K562 (cell line): ENCODE data around the gene VMP1. TPM values are rescaled to one million over a fixed set of nuclear protein-coding genes. Genes with fewer than 3 reads are reported as not detected.
A peak's percentile ranks its signal among the peaks of the same experiment; 100 is the strongest.

Source experiments
- BCL6 ChIP-seq: fragments of 250-450 bp; sonication (Bioruptor Pico); IDR thresholded peaks from 2 replicates; pipeline ENCODE4 v1.4.0; 2020
- FOS ChIP-seq: IDR thresholded peaks from 3 replicates; pipeline ENCODE4 v1.6.1; 2011; ENCODE audit not compliant: insufficient read length; ENCODE audit errors: extremely low read depth
- HOXB6 ChIP-seq: fragments of 250-450 bp; sonication (Bioruptor Pico); IDR thresholded peaks from 2 replicates; pipeline ENCODE4 v1.5.1; 2022; ENCODE audit warnings: mild to moderate bottlenecking, borderline replicate concordance
- LCOR ChIP-seq: sonication (generic); formaldehyde crosslinking; IDR thresholded peaks from 2 replicates; pipeline ENCODE4 v1.8.0; 2022; ENCODE audit warnings: mild to moderate bottlenecking, missing genetic modification reagents
- MAFK ChIP-seq: IDR thresholded peaks from 2 replicates; pipeline ENCODE4 v1.6.1; 2011; ENCODE audit warnings: low read length, improper control_type of control experiment
- MTF1 ChIP-seq: fragments of 250-450 bp; sonication (Bioruptor Pico); IDR thresholded peaks from 2 replicates; pipeline ENCODE4 v1.9.0; 2021; ENCODE audit warnings: moderate library complexity, mild to moderate bottlenecking, inconsistent platforms, borderline replicate concordance
- NCOA2 ChIP-seq, 2 experiments: fragments of 450-650 bp; IDR thresholded peaks; 2 replicates each; pipeline ENCODE4 v1.6.1; 2018; ENCODE audit warnings: mild to moderate bottlenecking in 2 of 2, moderate library complexity in 1 of 2; ENCODE audit not compliant: partially characterized antibody in 2 of 2
- NFE2L1 ChIP-seq: fragments of 450-650 bp; IDR thresholded peaks from 2 replicates; pipeline ENCODE4 v1.6.1; 2016; ENCODE audit warnings: missing genetic modification characterization, low read depth, mild to moderate bottlenecking, missing compliant biosample characterization, moderate library complexity, borderline replicate concordance
- PYGO2 ChIP-seq: fragments of 450-650 bp; IDR thresholded peaks from 2 replicates; pipeline ENCODE4 v1.6.1; 2016; ENCODE audit warnings: mild to moderate bottlenecking, missing genetic modification characterization, moderate library complexity, missing compliant biosample characterization
- RBBP5 ChIP-seq: fragments of 200-600 bp; sonication (generic); IDR thresholded peaks from 2 replicates; pipeline ENCODE4 v1.6.1; 2012; ENCODE audit warnings: borderline replicate concordance, mild to moderate bottlenecking, low read length, control low read depth, inconsistent platforms; ENCODE audit not compliant: insufficient read depth, poor library complexity, severe bottlenecking
- RFX7 ChIP-seq: fragments of 250-450 bp; sonication (Bioruptor Pico); IDR thresholded peaks from 2 replicates; pipeline ENCODE4 v1.5.1; 2021; ENCODE audit warnings: mild to moderate bottlenecking
- RHOXF2B ChIP-seq: fragments of 250-450 bp; sonication (Bioruptor Pico); conservative IDR thresholded peaks from 2 replicates; pipeline ENCODE4 v1.5.1; 2021
- SIX5 ChIP-seq, 2 experiments: IDR thresholded peaks; 2 replicates each; pipeline ENCODE4 v1.6.1; 2011; ENCODE audit warnings: low read length in 2 of 2, borderline replicate concordance in 1 of 2, low read depth in 1 of 2, mild to moderate bottlenecking in 1 of 2, moderate library complexity in 1 of 2; ENCODE audit not compliant: insufficient read depth in 1 of 2
- TAF9B ChIP-seq: fragments of 450-650 bp; IDR thresholded peaks from 2 replicates; pipeline ENCODE4 v1.6.1; 2018; ENCODE audit warnings: mild to moderate bottlenecking; ENCODE audit not compliant: partially characterized antibody
- TCF3 ChIP-seq: sonication (generic); formaldehyde crosslinking; IDR thresholded peaks from 2 replicates; pipeline ENCODE4 v1.4.0; 2020; ENCODE audit warnings: mild to moderate bottlenecking, missing genetic modification reagents
- ZBTB17 ChIP-seq: fragments of 450-650 bp; formaldehyde crosslinking; IDR thresholded peaks from 2 replicates; pipeline ENCODE4 v1.4.0; 2020; ENCODE audit warnings: mild to moderate bottlenecking
- ZC3H8 ChIP-seq: fragments of 450-650 bp; IDR thresholded peaks from 2 replicates; pipeline ENCODE4 v1.6.1; 2017
- ZNF445 ChIP-seq: fragments of 250-450 bp; sonication (Bioruptor Pico); IDR thresholded peaks from 2 replicates; pipeline ENCODE4 v1.4.0; 2020; ENCODE audit warnings: low read depth, mild to moderate bottlenecking, moderate library complexity
- ZNF707 ChIP-seq: fragments of 250-450 bp; sonication (Bioruptor Pico); conservative IDR thresholded peaks from 2 replicates; pipeline ENCODE4 v1.8.0; 2022; ENCODE audit warnings: inconsistent platforms, mild to moderate bottlenecking, moderate library complexity
- polyA plus RNA-seq, 8 experiments: library from polyadenylated mRNA; depleted of rRNA in 4 of 8; stranded (reverse) in 5 of 8; unstranded in 3 of 8; fragments of >200 nt; fragmentation: Nextera tagmentation in 2 of 8; fragmentation: Illumina TruSeq in 1 of 8; extraction: Ambion mirVana in 2 of 8; extraction: Trizol in 1 of 8; gene quantifications; 2 replicates each; pipeline versions ENCODE4 v1.2.1 to v1.2.3, GENCODE V29; 2011 to 2014; ENCODE audit warnings: inconsistent platforms in 1 of 8, missing spikeins in 1 of 8
- total RNA-seq, 7 experiments: library from RNA; depleted of rRNA in 6 of 7; stranded (reverse); fragments of >200 nt in 6 of 7; fragmentation: Illumina TruSeq in 2 of 7; extraction: Trizol in 2 of 7; gene quantifications; 2 replicates each; pipeline versions ENCODE4 v1.2.1 to v1.2.3, GENCODE V29; 2011 to 2021; ENCODE audit warnings: low replicate concordance in 1 of 7
- TF ChIP-seq, protein P1 (sequence below): sonication (generic); formaldehyde crosslinking; IDR thresholded peaks from 2 replicates; pipeline ENCODE4 v1.8.0; 2022; ENCODE audit warnings: missing genetic modification reagents, mild to moderate bottlenecking, borderline replicate concordance
- TF ChIP-seq, protein P2 (sequence below): fragments of 150-350 bp; conservative IDR thresholded peaks from 2 replicates; pipeline ENCODE4 v1.6.1; 2014; ENCODE audit warnings: low read length
- TF ChIP-seq, protein P3 (sequence below): fragments of 250-450 bp; sonication (Bioruptor Pico); IDR thresholded peaks from 2 replicates; pipeline ENCODE4 v1.4.0; 2020; ENCODE audit warnings: mild to moderate bottlenecking, moderate library complexity

Gene VMP1
- total and polyA plus RNA-seq, 9 of the 15 experiments (the other 6 are each of a cell fraction or from before 2014, with no cell fraction given) = 123 to 304 (median 151) TPM

DNA sequence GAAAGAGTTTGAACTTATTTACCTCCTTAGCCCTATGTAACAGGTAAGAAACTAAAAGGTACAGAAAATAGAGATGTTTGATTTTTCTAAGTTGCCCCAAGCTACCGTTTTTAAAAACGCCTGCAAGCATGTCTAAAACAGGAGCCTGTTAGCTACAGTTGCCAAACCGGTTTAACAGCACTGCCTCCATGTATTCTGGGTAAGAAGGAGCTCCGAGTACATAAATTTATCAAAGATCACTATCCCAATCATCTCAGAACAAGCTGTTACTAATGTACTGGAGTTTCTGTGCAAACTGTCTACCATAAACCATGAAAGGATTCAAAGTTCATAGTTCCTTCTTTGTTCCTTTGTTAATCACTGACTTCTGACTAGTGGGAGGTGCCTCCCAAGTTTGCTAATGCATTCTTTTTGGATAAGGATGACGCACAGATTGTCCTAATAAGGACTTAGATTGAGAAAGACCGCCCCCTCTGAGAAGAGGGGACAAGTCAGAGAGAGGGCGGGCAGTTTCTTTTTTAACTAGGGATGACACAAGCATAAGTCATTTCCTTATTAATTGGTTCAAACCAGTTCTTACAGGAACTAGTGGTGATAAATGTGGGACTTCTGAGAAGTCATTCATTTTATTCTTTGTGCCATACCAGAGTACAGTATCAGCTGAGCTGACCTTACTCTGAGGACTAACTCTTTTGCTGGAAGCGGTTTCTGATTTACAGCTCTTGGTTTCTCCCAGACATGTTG lies 130.0 kb downstream of the VMP1 start (continued):
- TF ChIP-seq HOXB6 (CRISPR knock-in tag) = peak; percentile 30; the same call in 1 of the 2 replicates
- no peak for TF ChIP-seq MTF1
- peak in 1 of 2 experiments; percentile 30 for TF ChIP-seq NCOA2 (IDR thresholded peaks at IDR 0.05; ENCODE audit: partially characterized antibody in 2 of 2)
- TF ChIP-seq RBBP5 = no peak
- TF ChIP-seq ZNF707 = no peak
- TF ChIP-seq, protein P1, sequence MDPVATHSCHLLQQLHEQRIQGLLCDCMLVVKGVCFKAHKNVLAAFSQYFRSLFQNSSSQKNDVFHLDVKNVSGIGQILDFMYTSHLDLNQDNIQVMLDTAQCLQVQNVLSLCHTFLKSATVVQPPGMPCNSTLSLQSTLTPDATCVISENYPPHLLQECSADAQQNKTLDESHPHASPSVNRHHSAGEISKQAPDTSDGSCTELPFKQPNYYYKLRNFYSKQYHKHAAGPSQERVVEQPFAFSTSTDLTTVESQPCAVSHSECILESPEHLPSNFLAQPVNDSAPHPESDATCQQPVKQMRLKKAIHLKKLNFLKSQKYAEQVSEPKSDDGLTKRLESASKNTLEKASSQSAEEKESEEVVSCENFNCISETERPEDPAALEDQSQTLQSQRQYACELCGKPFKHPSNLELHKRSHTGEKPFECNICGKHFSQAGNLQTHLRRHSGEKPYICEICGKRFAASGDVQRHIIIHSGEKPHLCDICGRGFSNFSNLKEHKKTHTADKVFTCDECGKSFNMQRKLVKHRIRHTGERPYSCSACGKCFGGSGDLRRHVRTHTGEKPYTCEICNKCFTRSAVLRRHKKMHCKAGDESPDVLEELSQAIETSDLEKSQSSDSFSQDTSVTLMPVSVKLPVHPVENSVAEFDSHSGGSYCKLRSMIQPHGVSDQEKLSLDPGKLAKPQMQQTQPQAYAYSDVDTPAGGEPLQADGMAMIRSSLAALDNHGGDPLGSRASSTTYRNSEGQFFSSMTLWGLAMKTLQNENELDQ = no peak
- TF ChIP-seq LCOR (CRISPR knock-in tag) = peak; percentile 11; the same call in 1 of the 2 replicates
- peak; percentile 66; the same call in 1 of the 2 replicates for TF ChIP-seq BCL6 (CRISPR knock-in tag)
- TF ChIP-seq MAFK = peak; percentile 71
- TF ChIP-seq, protein P2, sequence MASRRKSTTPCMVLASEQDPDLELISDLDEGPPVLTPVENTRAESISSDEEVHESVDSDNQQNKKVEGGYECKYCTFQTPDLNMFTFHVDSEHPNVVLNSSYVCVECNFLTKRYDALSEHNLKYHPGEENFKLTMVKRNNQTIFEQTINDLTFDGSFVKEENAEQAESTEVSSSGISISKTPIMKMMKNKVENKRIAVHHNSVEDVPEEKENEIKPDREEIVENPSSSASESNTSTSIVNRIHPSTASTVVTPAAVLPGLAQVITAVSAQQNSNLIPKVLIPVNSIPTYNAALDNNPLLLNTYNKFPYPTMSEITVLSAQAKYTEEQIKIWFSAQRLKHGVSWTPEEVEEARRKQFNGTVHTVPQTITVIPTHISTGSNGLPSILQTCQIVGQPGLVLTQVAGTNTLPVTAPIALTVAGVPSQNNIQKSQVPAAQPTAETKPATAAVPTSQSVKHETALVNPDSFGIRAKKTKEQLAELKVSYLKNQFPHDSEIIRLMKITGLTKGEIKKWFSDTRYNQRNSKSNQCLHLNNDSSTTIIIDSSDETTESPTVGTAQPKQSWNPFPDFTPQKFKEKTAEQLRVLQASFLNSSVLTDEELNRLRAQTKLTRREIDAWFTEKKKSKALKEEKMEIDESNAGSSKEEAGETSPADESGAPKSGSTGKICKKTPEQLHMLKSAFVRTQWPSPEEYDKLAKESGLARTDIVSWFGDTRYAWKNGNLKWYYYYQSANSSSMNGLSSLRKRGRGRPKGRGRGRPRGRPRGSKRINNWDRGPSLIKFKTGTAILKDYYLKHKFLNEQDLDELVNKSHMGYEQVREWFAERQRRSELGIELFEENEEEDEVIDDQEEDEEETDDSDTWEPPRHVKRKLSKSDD = no peak
- peak; percentile 35; the same call in 1 of the 2 replicates for TF ChIP-seq NFE2L1 (tag)
- peak; percentile 46; the same call in 1 of the 2 replicates for TF ChIP-seq TCF3
- peak; percentile 66; the same call in 1 of the 2 replicates for TF ChIP-seq RHOXF2B (CRISPR knock-in tag)
- TF ChIP-seq RFX7 (CRISPR knock-in tag) = peak; percentile 70; the same call in 1 of the 2 replicates
- peak; percentile 96 for TF ChIP-seq TAF9B
- no peak for TF ChIP-seq ZNF445
- no peak for TF ChIP-seq SIX5 (IDR thresholded peaks at IDR 0.05; ENCODE audit: borderline replicate concordance in 1 of 2, insufficient read depth in 1 of 2, low read depth in 1 of 2, low read length in 2 of 2)
- peak; percentile 80 for TF ChIP-seq ZBTB17
- TF ChIP-seq ZC3H8 = no peak
- TF ChIP-seq FOS = peak; percentile 3
- TF ChIP-seq PYGO2 = peak; percentile 84
- TF ChIP-seq, protein P3, sequence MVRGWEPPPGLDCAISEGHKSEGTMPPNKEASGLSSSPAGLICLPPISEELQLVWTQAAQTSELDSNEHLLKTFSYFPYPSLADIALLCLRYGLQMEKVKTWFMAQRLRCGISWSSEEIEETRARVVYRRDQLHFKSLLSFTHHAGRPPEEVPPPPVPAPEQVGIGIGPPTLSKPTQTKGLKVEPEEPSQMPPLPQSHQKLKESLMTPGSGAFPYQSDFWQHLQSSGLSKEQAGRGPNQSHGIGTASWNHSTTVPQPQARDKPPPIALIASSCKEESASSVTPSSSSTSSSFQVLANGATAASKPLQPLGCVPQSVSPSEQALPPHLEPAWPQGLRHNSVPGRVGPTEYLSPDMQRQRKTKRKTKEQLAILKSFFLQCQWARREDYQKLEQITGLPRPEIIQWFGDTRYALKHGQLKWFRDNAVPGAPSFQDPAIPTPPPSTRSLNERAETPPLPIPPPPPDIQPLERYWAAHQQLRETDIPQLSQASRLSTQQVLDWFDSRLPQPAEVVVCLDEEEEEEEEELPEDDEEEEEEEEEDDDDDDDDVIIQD (CRISPR knock-in tag) = no peak
